GM18508 (cell line): ENCODE results near the gene TCF12.

Source experiments
- ATAC-seq: cut with Tn5 transposase; IDR thresholded peaks from one replicate; pipeline ENCODE4 v1.9.1; 2021; ENCODE audit warnings: moderate number of reproducible peaks; ENCODE audit not compliant: insufficient read depth, unreplicated experiment

Gene TCF12

GRCh38 chr15:57195326-57195725, 276.9 kb downstream of the TCF12 start:
- ATAC-seq = no peak

DNA sequence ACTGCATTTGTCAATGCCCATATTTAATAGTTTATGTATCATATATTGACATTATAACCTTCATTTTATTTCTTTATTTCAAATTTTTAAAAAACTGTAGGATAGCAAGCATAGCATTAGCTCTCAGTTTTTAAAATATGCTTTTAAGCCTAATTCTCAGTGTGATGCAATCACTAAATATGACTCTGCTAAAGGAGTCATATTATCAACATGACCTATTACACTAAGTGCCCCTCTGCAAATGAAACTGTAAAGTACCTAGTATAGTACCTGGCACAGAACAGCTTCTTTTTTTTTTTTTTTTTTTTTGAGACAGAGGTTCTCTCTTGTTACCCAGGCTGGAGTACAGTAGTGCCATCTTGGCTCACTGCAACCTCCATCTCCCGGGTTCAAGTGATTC, 278.4 kb downstream of the TCF12 start:
- ATAC-seq = no peak

DNA sequence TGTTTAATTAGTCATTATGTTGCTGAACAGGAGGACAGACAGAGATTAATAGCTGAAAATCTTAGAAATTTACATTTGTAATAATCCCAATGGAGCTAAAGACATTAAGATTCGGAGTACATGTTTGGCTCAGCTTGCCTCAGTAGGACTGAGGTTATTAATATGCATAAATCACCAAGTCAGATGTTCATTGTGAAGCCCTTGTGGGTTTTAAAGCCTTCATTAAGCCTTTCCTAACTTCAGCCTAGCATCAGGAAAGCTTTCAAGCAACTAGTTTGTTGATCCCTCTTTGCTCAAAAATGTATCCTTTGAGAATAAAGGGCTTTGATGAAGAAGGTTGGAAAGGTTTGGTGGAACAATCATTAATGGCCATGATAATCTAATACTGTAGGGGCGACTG, 279.7 kb downstream of the TCF12 start:
- no peak for ATAC-seq

GRCh38 chr15:57198654-57199291, 280.3 kb downstream of the TCF12 start:
- ATAC-seq = no peak

GRCh38 chr15:57201578-57201977, 283.1 kb downstream of the TCF12 start:
- no peak for ATAC-seq

DNA sequence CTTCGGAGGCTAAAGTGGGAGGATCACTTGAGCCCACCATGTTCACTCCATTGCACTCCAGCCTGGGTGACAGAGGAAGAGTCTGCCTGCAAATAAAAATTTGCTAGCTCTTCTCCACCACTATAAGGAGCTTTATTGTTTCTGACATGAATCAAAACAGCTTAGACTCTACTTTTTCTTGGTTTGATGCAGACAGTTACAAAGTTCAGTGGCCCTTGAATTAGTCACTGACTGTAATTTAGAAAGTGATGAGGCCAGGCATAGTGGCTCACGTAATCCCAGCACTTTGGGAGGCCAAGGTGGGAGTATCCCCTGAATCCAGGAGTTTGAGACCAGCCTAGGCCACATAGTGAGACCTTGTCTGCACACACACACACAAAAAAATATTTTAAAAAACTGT, 285.5 kb downstream of the TCF12 start:
- no peak for ATAC-seq

DNA sequence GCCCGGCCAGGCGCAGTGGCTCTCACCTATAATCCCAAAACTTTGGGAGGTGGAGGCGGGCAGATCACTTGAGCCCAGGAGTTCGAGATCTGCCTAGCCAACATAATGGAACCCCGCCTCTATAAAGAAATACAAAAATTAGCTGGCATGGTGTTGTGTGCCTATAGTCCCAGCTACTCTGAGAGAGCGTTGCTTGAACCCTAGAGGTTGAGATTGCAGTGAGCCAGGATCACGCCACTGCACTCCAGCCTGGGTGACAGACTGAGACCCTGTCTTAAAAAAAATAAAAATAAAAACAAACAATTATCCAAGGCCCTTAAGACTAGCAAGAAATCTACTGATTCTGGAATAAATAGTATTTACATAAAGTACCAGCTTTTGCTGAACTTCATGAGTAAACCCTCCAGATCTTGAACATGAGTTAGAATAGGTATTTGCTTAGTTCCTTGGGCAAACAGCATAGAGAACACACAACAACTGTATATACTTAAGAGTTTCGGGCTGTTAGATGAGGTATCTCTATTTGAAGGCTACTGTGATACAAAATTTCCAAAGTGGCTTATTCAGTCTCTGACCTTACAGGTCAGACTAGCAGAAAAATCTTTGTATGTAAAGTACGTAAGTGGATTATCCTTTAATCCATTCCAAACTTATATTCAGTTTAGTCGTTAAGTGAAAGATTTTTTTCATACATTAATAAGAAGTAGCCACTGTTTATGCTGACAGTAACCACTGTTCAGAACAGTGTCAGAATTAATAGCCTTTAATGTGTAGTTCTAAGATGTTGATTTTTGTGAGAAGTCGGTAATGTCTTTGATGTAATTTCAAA, 286.8 kb downstream of the TCF12 start:
- ATAC-seq = no peak

DNA sequence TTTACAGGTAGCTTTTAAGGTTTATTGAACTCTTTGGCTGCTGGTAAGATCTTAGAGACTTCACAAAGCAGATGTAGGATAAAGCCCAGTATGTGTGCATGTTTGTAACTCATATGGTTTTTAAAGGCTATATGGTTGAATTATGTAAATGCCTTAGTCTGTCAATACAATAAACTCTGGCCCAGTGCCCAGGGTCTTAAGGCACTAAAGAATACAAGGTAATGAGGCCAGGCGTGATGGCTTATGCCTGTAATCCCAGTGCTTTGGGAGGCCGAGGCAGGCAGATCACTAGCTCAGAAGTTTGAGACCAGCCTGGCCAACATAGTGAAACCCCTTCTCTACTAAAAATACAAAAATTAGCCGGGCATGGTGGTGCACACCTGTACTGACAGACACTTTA, 287.6 kb downstream of the TCF12 start:
- no peak for ATAC-seq

DNA sequence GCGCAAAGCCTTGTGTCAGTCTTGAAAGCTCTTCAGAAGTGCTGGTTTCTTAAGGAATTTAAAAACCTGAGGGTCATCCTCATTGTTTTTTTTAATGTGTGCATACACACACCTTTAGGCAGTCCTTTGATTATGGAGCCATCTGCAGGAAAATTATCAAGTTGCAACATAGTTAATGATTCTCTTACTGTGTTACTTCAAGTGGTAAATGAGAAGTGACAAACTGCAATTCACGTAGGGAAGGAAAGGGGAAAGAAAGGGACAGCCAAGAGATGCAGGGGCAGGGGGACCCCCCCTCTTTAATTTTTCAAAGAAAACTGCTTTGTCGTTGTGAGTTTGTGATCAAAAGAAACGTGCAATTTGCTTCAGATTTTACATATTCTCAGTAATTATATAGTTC, 295.4 kb downstream of the TCF12 start:
- ATAC-seq = no peak

DNA sequence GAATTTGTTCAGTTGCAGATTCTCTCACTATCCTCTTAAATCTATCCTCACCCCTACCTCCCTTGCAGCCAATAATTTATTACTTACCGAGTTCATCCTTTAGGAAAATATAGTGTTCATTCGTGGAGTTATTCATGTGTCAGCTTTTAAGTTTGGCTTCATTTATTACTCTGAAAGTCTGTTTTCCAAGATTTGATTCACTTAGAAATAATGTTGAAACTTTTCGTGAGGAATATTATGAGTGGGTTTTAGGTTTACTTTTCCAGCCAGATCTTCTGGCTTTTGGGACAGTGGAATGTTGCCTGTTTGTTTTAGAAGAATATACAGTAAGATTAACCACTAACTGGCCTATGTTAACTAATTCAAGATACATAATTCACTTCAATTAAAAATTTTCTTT, 296.9 kb downstream of the TCF12 start:
- no peak for ATAC-seq

DNA sequence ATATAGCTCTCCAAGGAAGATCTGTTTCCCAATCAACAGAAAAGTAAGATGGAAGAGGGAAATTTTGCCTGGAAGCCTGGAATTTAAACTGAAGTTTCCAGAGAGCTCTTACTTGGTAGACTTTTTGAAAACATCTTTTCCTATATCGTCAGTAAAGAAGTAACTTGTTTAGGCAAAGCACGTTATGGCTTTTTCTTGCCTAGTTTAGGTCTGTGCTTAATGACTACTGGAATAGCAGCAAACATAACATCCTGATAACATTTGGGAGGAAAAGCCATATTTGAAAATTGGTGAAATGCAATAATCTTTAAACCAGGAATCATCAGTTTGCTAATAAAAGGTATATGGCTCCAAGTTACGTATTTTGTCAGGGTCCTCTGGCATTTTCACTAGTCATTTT, 297.4 kb downstream of the TCF12 start:
- ATAC-seq = no peak

- no peak for ATAC-seq
These were observed 297.8 kb downstream of the TCF12 start for GRCh38 chr15:57216288-57216687.

- no peak for ATAC-seq
These were observed 299.5 kb downstream of the TCF12 start for GRCh38 chr15:57217778-57218598.

GRCh38 chr15:57218826-57219576, 300.6 kb downstream of the TCF12 start:
- ATAC-seq = no peak

DNA sequence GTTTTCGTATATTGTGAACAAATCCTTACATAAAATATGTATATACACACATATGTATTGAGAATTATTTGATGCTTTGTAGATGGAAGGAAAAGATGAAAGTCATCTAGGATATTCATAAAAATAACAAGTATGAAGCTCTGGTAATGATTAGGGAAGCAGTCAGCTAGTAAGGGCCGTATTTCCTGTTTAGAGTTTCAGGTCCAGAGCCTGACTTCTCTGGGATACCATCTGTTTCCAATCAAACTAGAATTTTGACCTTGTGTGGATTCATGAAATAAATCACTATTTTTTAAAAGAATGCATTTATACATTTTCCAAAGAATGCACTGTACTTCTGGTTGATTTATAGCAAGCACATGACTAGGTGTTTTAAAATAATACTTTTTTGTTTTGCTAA, 301.8 kb downstream of the TCF12 start:
- no peak for ATAC-seq

- no peak for ATAC-seq
These were observed 302.7 kb downstream of the TCF12 start for GRCh38 chr15:57221134-57221533.

- ATAC-seq = no peak
These were observed 304.9 kb downstream of the TCF12 start for GRCh38 chr15:57223345-57223744.

- ATAC-seq = no peak
These were observed 305.4 kb downstream of the TCF12 start for GRCh38 chr15:57223887-57224286.

DNA sequence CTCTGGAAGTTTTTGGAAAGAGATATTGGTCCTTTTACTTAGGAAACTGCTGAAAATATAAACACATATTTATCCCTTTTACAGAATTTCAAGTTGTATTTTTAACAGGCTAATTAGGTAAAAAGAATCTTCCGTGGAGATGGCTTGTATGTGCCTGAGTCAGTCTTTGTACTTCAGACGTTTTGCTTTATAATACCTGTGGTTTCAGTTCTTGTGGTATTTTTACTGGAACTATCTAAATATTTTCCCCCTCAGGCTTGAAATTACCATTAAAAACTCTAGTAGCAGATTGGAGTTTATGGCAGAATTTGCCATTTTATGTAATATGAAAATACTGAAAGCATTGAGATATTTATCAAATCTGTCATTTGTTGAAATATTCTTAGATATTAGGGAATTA, 306.2 kb downstream of the TCF12 start:
- ATAC-seq = no peak

GRCh38 chr15:57227166-57227565, 308.7 kb downstream of the TCF12 start:
- no peak for ATAC-seq
